ENCODE measurements around the gene DYRK4. TPM values are rescaled to one million over a fixed set of nuclear protein-coding genes. Genes with fewer than 3 reads are reported as not detected.

Gene DYRK4
- total and polyA plus RNA-seq, 2 donors from 2014 or later = 32.8 to 49.0 TPM

DNA sequence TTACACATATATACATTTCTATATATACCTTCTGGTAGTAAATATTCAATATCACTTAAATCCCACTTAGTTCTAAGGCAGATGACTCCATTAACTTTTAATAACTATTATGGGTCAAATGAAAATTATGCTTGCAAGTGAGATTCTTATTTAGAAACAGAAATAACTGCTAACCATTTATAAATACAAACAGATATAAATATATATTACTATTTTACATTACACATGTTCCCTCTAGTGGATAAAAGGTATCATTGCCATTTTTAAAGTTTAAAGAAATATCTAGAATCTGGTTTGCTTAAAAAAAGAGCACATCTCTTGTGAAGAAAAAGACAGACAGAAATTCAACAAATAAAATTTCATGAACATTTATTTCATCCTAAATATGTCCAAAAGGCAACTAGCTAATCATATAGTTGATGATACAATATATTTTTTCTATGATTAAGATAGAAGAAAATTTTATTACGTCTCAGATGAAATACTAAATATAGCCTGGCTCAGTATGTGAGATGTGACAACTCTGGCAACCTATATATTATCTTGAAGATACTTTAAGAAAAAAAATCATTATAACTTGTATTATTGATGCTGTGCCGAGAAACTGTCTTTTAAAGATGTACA, 35.0 kb upstream of the DYRK4 start:
- Histone ChIP-seq H3K4me1 (ENCODE audit: control insufficient read depth in 2 of 3, insufficient read depth in 2 of 3, low read depth in 1 of 3, low read length in 3 of 3) (no peaks in the 10 kb centered on the region), H3K4me3 (ENCODE audit: low read length in 3 of 3) (no peak overlapping the region), H3K36me3 (ENCODE audit: control insufficient read depth in 2 of 3, insufficient read depth in 3 of 3, low read length in 3 of 3) (peaks cover 2 to 20% (median 5%) of the 10 kb centered on the region in 3 donors), H3K27ac (ENCODE audit: low read depth in 2 of 2, low read length in 2 of 2) (no peak overlapping the region), H3K9ac (ENCODE audit: low read length in 3 of 3) (no peak overlapping the region), H3K27me3 (ENCODE audit: control insufficient read depth, insufficient read depth, low read length) (no peaks in the 10 kb centered on the region), H3K9me3 (ENCODE audit: control insufficient read depth in 2 of 3, insufficient read depth in 1 of 3, low read length in 3 of 3) (no peaks in the 10 kb centered on the region)
- TF ChIP-seq CTCF (IDR thresholded peaks at IDR 0.05; ENCODE audit: borderline replicate concordance, extremely low read depth, insufficient read depth) = peak; percentile 15
- peak in 2 of 5 donors; percentile 20 to 23 for DNase-seq
- intact Hi-C loops (cut with DNase I) = no loop called here
- FAIRE-seq = peak; percentile 92

DNA sequence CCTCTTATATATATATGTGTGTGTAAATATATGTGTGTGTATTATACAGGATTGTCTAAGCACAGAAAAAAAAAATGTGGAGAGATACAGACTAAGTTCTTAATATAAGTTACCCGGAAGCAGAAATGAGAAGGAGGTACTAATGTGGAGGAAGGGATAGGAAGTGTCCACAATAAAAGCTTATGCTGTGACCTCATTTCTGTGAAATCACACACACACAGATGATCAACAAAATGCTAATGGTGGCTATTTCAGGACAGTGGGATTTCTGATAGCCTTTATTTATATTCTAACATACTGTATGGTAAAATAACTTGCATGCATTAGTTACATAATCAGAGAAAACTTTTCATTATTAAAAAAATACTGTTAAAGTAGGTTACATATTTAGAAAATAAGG, 31.8 kb upstream of the DYRK4 start:
- Histone ChIP-seq H3K36me3 (ENCODE audit: control insufficient read depth in 2 of 3, insufficient read depth in 3 of 3, low read length in 3 of 3) (peaks cover 2 to 13% (median 5%) of the 10 kb centered on the region in 3 donors), H3K4me1 (ENCODE audit: control insufficient read depth in 2 of 3, insufficient read depth in 2 of 3, low read depth in 1 of 3, low read length in 3 of 3) (no peaks in the 10 kb centered on the region), H3K9me3 (ENCODE audit: control insufficient read depth in 2 of 3, insufficient read depth in 1 of 3, low read length in 3 of 3) (no peaks in the 10 kb centered on the region), H3K4me3 (ENCODE audit: low read length in 3 of 3) (no peak overlapping the region), H3K27me3 (ENCODE audit: control insufficient read depth, insufficient read depth, low read length) (no peaks in the 10 kb centered on the region), H3K9ac (ENCODE audit: low read length in 3 of 3) (no peak overlapping the region), H3K27ac (ENCODE audit: low read depth in 2 of 2, low read length in 2 of 2) (no peak overlapping the region)
- FAIRE-seq (no peak), DNase-seq (no peak)
- no peak for TF ChIP-seq CTCF (IDR thresholded peaks at IDR 0.05; ENCODE audit: borderline replicate concordance, extremely low read depth, insufficient read depth)
- intact Hi-C loops (cut with DNase I) = no loop called here

GRCh38 chr12:4530982-4531586, 30.9 kb upstream of the DYRK4 start:
- TF ChIP-seq CTCF (IDR thresholded peaks at IDR 0.05; ENCODE audit: borderline replicate concordance, extremely low read depth, insufficient read depth) = no peak
- Histone ChIP-seq H3K4me3 (ENCODE audit: low read length in 3 of 3) (no peak overlapping the region), H3K27me3 (ENCODE audit: control insufficient read depth, insufficient read depth, low read length) (no peaks in the 10 kb centered on the region), H3K9ac (ENCODE audit: low read length in 3 of 3) (no peak overlapping the region), H3K9me3 (ENCODE audit: control insufficient read depth in 2 of 3, insufficient read depth in 1 of 3, low read length in 3 of 3) (no peaks in the 10 kb centered on the region), H3K27ac (ENCODE audit: low read depth in 2 of 2, low read length in 2 of 2) (no peak overlapping the region), H3K4me1 (ENCODE audit: control insufficient read depth in 2 of 3, insufficient read depth in 2 of 3, low read depth in 1 of 3, low read length in 3 of 3) (no peaks in the 10 kb centered on the region), H3K36me3 (ENCODE audit: control insufficient read depth in 2 of 3, insufficient read depth in 3 of 3, low read length in 3 of 3) (peaks cover 2 to 10% (median 5%) of the 10 kb centered on the region in 3 donors)
- DNase-seq = no peak
- no peak for FAIRE-seq
- intact Hi-C loops (cut with DNase I) = no loop called here

Data from kidney (tissue), 14 donors.